H1 (cell line): ENCODE results near the gene OR2V2. TPM values are rescaled to one million over a fixed set of nuclear protein-coding genes. Genes with fewer than 3 reads are reported as not detected.

ENCODE experiments used
- FOSL1 ChIP-seq: IDR thresholded peaks from 2 replicates; pipeline ENCODE4 v1.6.1; 2011; ENCODE audit warnings: mild to moderate bottlenecking, low read depth, low read length, moderate library complexity; ENCODE audit not compliant: insufficient read depth
- JUN ChIP-seq: IDR thresholded peaks from 2 replicates; pipeline ENCODE4 v1.6.1; 2011; ENCODE audit warnings: low read depth, mild to moderate bottlenecking, improper control_type of control experiment, low read length
- NRF1 ChIP-seq: IDR thresholded peaks from 2 replicates; pipeline ENCODE4 v1.6.1; 2011; ENCODE audit warnings: mild to moderate bottlenecking, low read depth, low read length, improper control_type of control experiment
- PHF8 ChIP-seq: fragments of 200-600 bp; sonication (generic); conservative IDR thresholded peaks from 2 replicates; pipeline ENCODE4 v1.7.1; 2012; ENCODE audit warnings: low read depth, mild to moderate bottlenecking, inconsistent platforms, low read length, moderate library complexity
- POLR2AphosphoS5 ChIP-seq: IDR thresholded peaks from 2 replicates; pipeline ENCODE4 v1.6.1; 2011; ENCODE audit warnings: low read depth, low read length
- RBBP5 ChIP-seq: IDR thresholded peaks from 2 replicates; pipeline ENCODE4 v1.7.1; 2012; ENCODE audit warnings: low read depth, mild to moderate bottlenecking, inconsistent platforms, low read length, moderate library complexity, borderline replicate concordance
- RFX5 ChIP-seq: IDR thresholded peaks from 2 replicates; pipeline ENCODE4 v1.6.1; 2011; ENCODE audit warnings: low read depth, low read length, improper control_type of control experiment, borderline replicate concordance
- SAP30 ChIP-seq: fragments of 300-600 bp; sonication (generic); IDR thresholded peaks from 2 replicates; pipeline ENCODE4 v1.7.1; 2012; ENCODE audit warnings: low read length, moderate library complexity, mild to moderate bottlenecking, inconsistent platforms; ENCODE audit not compliant: insufficient read depth, insufficient replicate concordance
- SIN3A ChIP-seq, 2 experiments: IDR thresholded peaks in 1 of 2; conservative IDR thresholded peaks in 1 of 2; 2 replicates each; pipeline ENCODE4 v1.6.1; 2011 to 2012; ENCODE audit warnings: low read length in 2 of 2, improper control_type of control experiment in 1 of 2, low read depth in 1 of 2, mild to moderate bottlenecking in 1 of 2
- SIX5 ChIP-seq: IDR thresholded peaks from 2 replicates; pipeline ENCODE4 v1.6.1; 2011; ENCODE audit warnings: mild to moderate bottlenecking, low read depth, low read length
- TBP ChIP-seq: IDR thresholded peaks from 2 replicates; pipeline ENCODE4 v1.6.1; 2011; ENCODE audit warnings: low read depth, low read length, improper control_type of control experiment
- TEAD4 ChIP-seq: IDR thresholded peaks from 2 replicates; pipeline ENCODE4 v1.6.1; 2012; ENCODE audit warnings: low read depth, low read length, inconsistent platforms, mixed read lengths
- polyA plus RNA-seq, 7 experiments: library from polyadenylated mRNA; depleted of rRNA in 3 of 7; stranded (reverse) in 5 of 7; unstranded in 2 of 7; fragments of >200 nt in 5 of 7; fragments of 200-250 nt in 2 of 7; gene quantifications; 1 replicate in 5 of 7; 2 replicates in 1 of 7; 4 replicates in 1 of 7; pipeline versions ENCODE4 v1.2.1 to v1.2.3, GENCODE V29; 2011 to 2013; ENCODE audit warnings: missing spikeins in 2 of 7, mixed read lengths in 2 of 7
- total RNA-seq: library from RNA; stranded (reverse); fragmentation: NEBNext Ultra II Directional; extraction: Animal tissue kit (Norgen Biotek cat#: 25700); gene quantifications from 2 replicates; pipeline ENCODE4 v1.2.1, GENCODE V29; 2021
- TF ChIP-seq, protein P1 (sequence below): IDR thresholded peaks from 2 replicates; pipeline ENCODE4 v1.6.1; 2012; ENCODE audit warnings: low read length, inconsistent platforms

OR2V2 gene
- total and polyA plus RNA-seq, 2 of the 8 experiments (the other 6 are each of a cell fraction or from before 2014, with no cell fraction given): not detected

DNA sequence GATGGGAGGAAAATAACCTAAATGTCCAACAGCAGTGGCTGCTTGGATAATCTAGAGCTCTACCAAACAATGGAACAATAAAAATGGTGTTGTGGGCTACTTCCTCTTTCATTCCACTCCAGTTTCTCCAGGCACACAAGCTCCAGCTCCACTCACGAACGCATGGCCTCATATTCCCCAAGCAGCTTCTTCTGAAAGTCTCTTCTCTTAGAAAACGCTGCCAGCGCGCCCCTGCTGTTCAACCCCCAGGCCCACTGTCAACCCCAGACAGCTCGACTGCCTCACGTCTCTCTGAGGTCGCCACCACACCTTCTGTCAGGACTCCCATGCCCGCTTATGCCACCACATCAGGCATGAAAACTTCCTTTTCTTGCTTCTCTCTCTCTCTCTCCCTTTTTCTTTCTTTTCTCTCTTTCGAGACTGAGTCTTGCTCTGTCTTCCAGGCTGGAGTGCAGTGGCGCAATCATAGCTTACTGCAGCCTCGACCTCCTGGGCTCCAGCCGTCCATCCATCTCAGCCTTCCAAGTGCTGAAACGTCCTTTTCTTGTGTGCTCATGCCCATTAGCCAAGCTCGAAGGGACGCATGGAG is 16.2 kb downstream of the OR2V2 start (continued):
- TF ChIP-seq TEAD4 (no peak), POLR2AphosphoS5 (no peak), PHF8 (no peak), RBBP5 (no peak), SAP30 (peak; percentile 43), TBP (peak; percentile 94; the same call in 1 of the 2 replicates), NRF1 (no peak), SIN3A (conservative IDR thresholded peaks at IDR 0.05 in 1 of 2, IDR thresholded peaks at IDR 0.05 in 1 of 2; ENCODE audit: low read depth in 1 of 2, low read length in 2 of 2) (0 out of 4 replicates have a peak, but pooled peaks of 1 of the 2 experiments have one; percentile 23), RFX5 (no peak), SIX5 (no peak), JUN (no peak), FOSL1 (no peak)
- TF ChIP-seq, protein P1, sequence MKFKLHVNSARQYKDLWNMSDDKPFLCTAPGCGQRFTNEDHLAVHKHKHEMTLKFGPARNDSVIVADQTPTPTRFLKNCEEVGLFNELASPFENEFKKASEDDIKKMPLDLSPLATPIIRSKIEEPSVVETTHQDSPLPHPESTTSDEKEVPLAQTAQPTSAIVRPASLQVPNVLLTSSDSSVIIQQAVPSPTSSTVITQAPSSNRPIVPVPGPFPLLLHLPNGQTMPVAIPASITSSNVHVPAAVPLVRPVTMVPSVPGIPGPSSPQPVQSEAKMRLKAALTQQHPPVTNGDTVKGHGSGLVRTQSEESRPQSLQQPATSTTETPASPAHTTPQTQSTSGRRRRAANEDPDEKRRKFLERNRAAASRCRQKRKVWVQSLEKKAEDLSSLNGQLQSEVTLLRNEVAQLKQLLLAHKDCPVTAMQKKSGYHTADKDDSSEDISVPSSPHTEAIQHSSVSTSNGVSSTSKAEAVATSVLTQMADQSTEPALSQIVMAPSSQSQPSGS: no peak
